Neural progenitor cell (in vitro differentiated cells): Measurements from ENCODE around the gene FAM229A. TPM values are rescaled to one million over a fixed set of nuclear protein-coding genes. Genes with fewer than 3 reads are reported as not detected.
A peak's percentile ranks its signal among the peaks of the same experiment; 100 is the strongest.

ENCODE experiments used
- DNase-seq: peaks from one replicate; pipeline ENCODE4 v3.0.0-alpha.2; 2016; ENCODE audit warnings: low spot score
- H2AFZ ChIP-seq: fragments of 200-600 bp; sonication (generic); replicated peaks from 2 replicates; pipeline ENCODE4 v1.6.1; 2016; ENCODE audit warnings: antibody characterized with exemption
- H3F3A ChIP-seq: fragments of 200-600 bp; sonication (generic); 2 replicates; pipeline ENCODE4 v1.6.1; 2016; ENCODE audit warnings: antibody characterized with exemption, low read depth
- H3K27ac ChIP-seq: fragments of 200-600 bp; sonication (generic); 2 replicates; pipeline ENCODE4 v1.5.1; 2016; ENCODE audit warnings: mild to moderate bottlenecking
- H3K27me3 ChIP-seq: fragments of 200-600 bp; sonication (generic); 2 replicates; pipeline ENCODE4 v1.6.1; 2016; ENCODE audit warnings: mild to moderate bottlenecking, moderate library complexity
- H3K36me3 ChIP-seq: fragments of 200-600 bp; sonication (generic); 2 replicates; pipeline ENCODE4 v1.5.1; 2016
- H3K4me1 ChIP-seq: fragments of 200-600 bp; sonication (generic); 2 replicates; pipeline ENCODE4 v1.6.1; 2016; ENCODE audit warnings: mixed run types
- H3K4me2 ChIP-seq: fragments of 200-600 bp; sonication (generic); 2 replicates; pipeline ENCODE4 v1.6.1; 2016
- H3K4me3 ChIP-seq: fragments of 200-600 bp; sonication (generic); 2 replicates; pipeline ENCODE4 v1.5.1; 2016
- H3K79me2 ChIP-seq: fragments of 200-600 bp; sonication (generic); 2 replicates; pipeline ENCODE4 v1.6.1; 2016; ENCODE audit warnings: low read depth
- H3K9ac ChIP-seq: fragments of 200-600 bp; sonication (generic); 2 replicates; pipeline ENCODE4 v1.6.1; 2016
- H3K9me3 ChIP-seq: fragments of 200-600 bp; sonication (generic); 2 replicates; pipeline ENCODE4 v1.5.1; 2016; ENCODE audit warnings: low read depth
- H4K20me1 ChIP-seq: fragments of 200-600 bp; sonication (generic); 2 replicates; pipeline ENCODE4 v1.6.1; 2016; ENCODE audit warnings: low read depth
- H3K27ac Mint-ChIP-seq: 3 replicates; pipeline ENCODE4 v1.8.0; 2021; ENCODE audit warnings: mixed read lengths
- H3K27me3 Mint-ChIP-seq: 2 replicates; pipeline ENCODE4 v1.8.0; 2022; ENCODE audit warnings: low read depth, mild to moderate bottlenecking, inconsistent platforms, moderate library complexity, mixed read lengths; ENCODE audit not compliant: insufficient read depth
- H3K36me3 Mint-ChIP-seq: 3 replicates; pipeline ENCODE4 v1.8.0; 2021; ENCODE audit warnings: mixed read lengths
- H3K4me1 Mint-ChIP-seq: 3 replicates; pipeline ENCODE4 v1.8.0; 2021; ENCODE audit warnings: mixed read lengths
- H3K4me3 Mint-ChIP-seq: 3 replicates; pipeline ENCODE4 v1.8.0; 2021; ENCODE audit warnings: mild to moderate bottlenecking, moderate library complexity, mixed read lengths
- H3K9me3 Mint-ChIP-seq: 3 replicates; pipeline ENCODE4 v1.8.0; 2020; ENCODE audit warnings: mixed read lengths
- CTCF ChIP-seq: fragments of 200-600 bp; sonication (generic); IDR thresholded peaks from 2 replicates; pipeline ENCODE4 v1.5.1; 2017; ENCODE audit warnings: antibody characterized with exemption, mild to moderate bottlenecking
- EZH2 ChIP-seq: fragments of 200-600 bp; sonication (generic); IDR thresholded peaks from 2 replicates; pipeline ENCODE4 v1.6.1; 2017; ENCODE audit warnings: antibody characterized with exemption, mild to moderate bottlenecking, moderate library complexity
- EZH2phosphoT487 ChIP-seq: fragments of 200-600 bp; sonication (generic); IDR thresholded peaks from 2 replicates; pipeline ENCODE4 v1.6.1; 2017; ENCODE audit warnings: antibody characterized with exemption
- total RNA-seq: library from RNA; depleted of rRNA; stranded (reverse); fragments of >200 nt; gene quantifications from 2 replicates; pipeline ENCODE4 v1.2.3, GENCODE V29; 2015; ENCODE audit warnings: low replicate concordance

The FAM229A gene
- total RNA-seq, 1 donor from 2014 or later, result 3.8 TPM

- peaks cover 35% of the 10 kb centered on the region for H3K79me2 ChIP-seq
- H4K20me1 ChIP-seq, result peaks cover 43% of the 10 kb centered on the region
- H3K4me1 Mint-ChIP-seq, result peaks cover 40% of the 10 kb centered on the region
- peaks cover 23% of the 10 kb centered on the region for H3K36me3 Mint-ChIP-seq
- H3K4me2 ChIP-seq, result peak overlapping the region; percentile 100
- H2AFZ ChIP-seq, result peak overlapping the region; percentile 22
- H3K9me3 ChIP-seq, result no peaks in the 10 kb centered on the region
- peak overlapping the region; percentile 100 for H3K4me3 ChIP-seq
- H3K4me1 ChIP-seq, result peaks cover 36% of the 10 kb centered on the region
- peak overlapping the region; percentile 84 for H3K4me3 Mint-ChIP-seq
- no peaks in the 10 kb centered on the region for H3K9me3 Mint-ChIP-seq
- peaks cover 7% of the 10 kb centered on the region for H3K27me3 ChIP-seq
- H3F3A ChIP-seq, result peaks cover 51% of the 10 kb centered on the region
- TF ChIP-seq CTCF (no peak), EZH2phosphoT487 (no peak), EZH2 (no peak)
- H3K27ac ChIP-seq, result no peak overlapping the region
- no peak overlapping the region for H3K9ac ChIP-seq
- H3K36me3 ChIP-seq, result peaks cover 6% of the 10 kb centered on the region
- peaks cover 21% of the 10 kb centered on the region for H3K27me3 Mint-ChIP-seq
- no peak overlapping the region for H3K27ac Mint-ChIP-seq
- no peak for DNase-seq
These were observed 25.7 kb downstream of the FAM229A start for GRCh38 chr1:32336591-32336932.

DNA sequence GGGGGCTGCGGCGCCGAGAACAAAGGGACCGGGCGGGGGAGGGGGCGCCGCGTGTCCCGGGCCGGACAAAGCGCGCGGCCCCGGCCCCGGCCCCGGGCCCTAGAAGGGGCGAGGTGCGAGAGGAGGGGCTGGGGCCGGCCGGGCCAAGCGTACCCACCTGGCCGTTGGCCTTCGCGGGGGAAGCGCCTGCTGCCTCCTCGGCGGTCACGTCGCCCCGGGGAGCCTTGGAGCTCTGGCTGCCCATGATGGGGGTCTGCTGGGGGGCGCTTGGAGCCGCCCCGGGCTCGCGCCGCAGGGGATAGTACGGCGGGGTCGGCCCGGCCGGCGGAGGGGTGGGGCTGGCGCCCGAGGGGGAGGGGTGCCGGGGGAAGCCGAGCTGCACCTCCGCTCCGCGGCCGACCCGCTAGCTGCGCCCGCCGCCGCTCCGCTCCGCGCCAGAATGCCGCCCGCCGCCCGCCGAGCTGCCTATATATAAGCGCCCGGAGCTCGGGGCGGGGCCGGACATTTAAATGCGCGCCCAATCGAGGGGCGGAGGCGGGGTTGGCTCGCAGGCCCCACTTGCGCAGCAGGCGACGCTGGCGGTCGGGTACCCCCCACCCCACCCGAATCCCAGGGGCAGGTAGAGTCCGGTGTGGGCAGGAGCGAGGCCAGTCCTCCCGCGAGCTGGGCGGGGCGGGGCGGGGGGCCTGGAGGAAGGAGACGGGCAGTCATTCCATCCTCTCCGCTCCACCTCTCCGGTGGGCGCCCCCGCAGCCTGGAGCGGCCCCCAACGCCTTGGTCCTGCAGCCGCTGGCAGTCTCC is 26.3 kb downstream of the FAM229A start, which contains the start of gene MARCKSL1:
TSS of gene MARCKSL1 (minus strand) at position 444 of the 801 bp plus-strand sequence. CDS start at position 244, 200 bp downstream.
- H3K4me1 ChIP-seq, result peaks cover 36% of the 10 kb centered on the region
- peaks cover 44% of the 10 kb centered on the region for H3K4me1 Mint-ChIP-seq

DNA sequence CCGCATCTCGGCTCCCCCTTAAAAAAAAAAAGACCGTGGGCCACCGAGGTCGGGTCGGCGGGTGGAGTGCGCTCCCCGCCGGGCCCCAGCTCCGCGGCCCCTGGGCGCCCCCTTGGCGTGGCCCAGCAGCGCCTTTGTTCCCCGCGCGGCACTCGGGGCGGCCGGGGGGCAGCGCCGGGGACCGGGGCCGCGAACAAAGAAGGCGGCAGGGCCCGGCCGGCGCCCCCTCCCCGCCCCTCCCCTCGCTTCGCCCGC is 26.8 kb downstream of the FAM229A start:
- peak overlapping the region; percentile 100 for H3K4me2 ChIP-seq
- peaks cover 36% of the 10 kb centered on the region for H3K4me1 ChIP-seq
- peaks cover 44% of the 10 kb centered on the region for H3K4me1 Mint-ChIP-seq
- peak overlapping the region; percentile 99 for H3K4me3 Mint-ChIP-seq
- H3F3A ChIP-seq, result peaks cover 62% of the 10 kb centered on the region
- H3K79me2 ChIP-seq, result peaks cover 35% of the 10 kb centered on the region
- TF ChIP-seq EZH2, result no peak
- no peak for TF ChIP-seq EZH2phosphoT487
- no peak for TF ChIP-seq CTCF
- peak overlapping the region; percentile 100 for H3K4me3 ChIP-seq
- DNase-seq, result no peak
- peak overlapping the region; percentile 96 for H3K9ac ChIP-seq
- no peaks in the 10 kb centered on the region for H3K9me3 Mint-ChIP-seq
- H3K9me3 ChIP-seq, result no peaks in the 10 kb centered on the region
- H4K20me1 ChIP-seq, result peaks cover 53% of the 10 kb centered on the region
- H3K27ac Mint-ChIP-seq, result no peak overlapping the region
- H3K36me3 ChIP-seq, result peaks cover 6% of the 10 kb centered on the region
- peaks cover 28% of the 10 kb centered on the region for H3K27me3 Mint-ChIP-seq
- H3K27me3 ChIP-seq, result peaks cover 7% of the 10 kb centered on the region
- H2AFZ ChIP-seq, result no peak overlapping the region
- H3K36me3 Mint-ChIP-seq, result peaks cover 32% of the 10 kb centered on the region
- H3K27ac ChIP-seq, result peak overlapping the region; percentile 93

More for the DNA sequence above, 26.3 kb downstream of the FAM229A start, which contains the start of gene MARCKSL1:
- peaks cover 24% of the 10 kb centered on the region for H3K27me3 Mint-ChIP-seq
- Histone ChIP-seq H4K20me1 (peaks cover 48% of the 10 kb centered on the region), H3K27ac (peak within 1 kb of the TSS; percentile 93), H3K27me3 (peaks cover 7% of the 10 kb centered on the region), H2AFZ (peak within 1 kb of the TSS; percentile 22), H3K9me3 (no peaks in the 10 kb centered on the region), H3K79me2 (peaks cover 35% of the 10 kb centered on the region), H3F3A (peaks cover 56% of the 10 kb centered on the region), H3K4me2 (peak within 1 kb of the TSS; percentile 100), H3K4me3 (peak within 1 kb of the TSS; percentile 100), H3K9ac (peak within 1 kb of the TSS; percentile 96), H3K36me3 (peaks cover 6% of the 10 kb centered on the region)
- peak within 1 kb of the TSS; percentile 99 for H3K4me3 Mint-ChIP-seq
- no peaks in the 10 kb centered on the region for H3K9me3 Mint-ChIP-seq
- H3K27ac Mint-ChIP-seq, result peak within 1 kb of the TSS; percentile 98
- peaks cover 29% of the 10 kb centered on the region for H3K36me3 Mint-ChIP-seq
- peak; percentile 92 for DNase-seq
- no peak for TF ChIP-seq EZH2phosphoT487
- TF ChIP-seq EZH2, result peak; percentile 24
- no peak for TF ChIP-seq CTCF
